HepG2 (cell line): Measurements from ENCODE around the gene SIGLECL1. TPM values are rescaled to one million over a fixed set of nuclear protein-coding genes. Genes with fewer than 3 reads are reported as not detected.

Source experiments
- HNRNPL ChIP-seq: fragments of 200-400 bp; formaldehyde crosslinking; IDR thresholded peaks from 2 replicates; pipeline ENCODE4 v1.6.1; 2017; ENCODE audit warnings: mild to moderate bottlenecking, low read depth, low read length
- HOXD1 ChIP-seq: sonication (generic); formaldehyde crosslinking; IDR thresholded peaks from 2 replicates; pipeline ENCODE4 v1.5.0; 2020; ENCODE audit warnings: missing genetic modification reagents
- NCOA2 ChIP-seq: sonication (generic); formaldehyde crosslinking; IDR thresholded peaks from 2 replicates; pipeline ENCODE4 v1.8.0; 2022; ENCODE audit warnings: inconsistent platforms
- SETDB1 ChIP-seq: sonication (generic); formaldehyde crosslinking; IDR thresholded peaks from 2 replicates; pipeline ENCODE4 v1.5.1; 2020; ENCODE audit warnings: missing genetic modification reagents, mild to moderate bottlenecking, borderline replicate concordance
- SP1 ChIP-seq, 2 experiments: fragments of 450-650 bp in 1 of 2; sonication (generic) in 1 of 2; formaldehyde crosslinking in 1 of 2; IDR thresholded peaks; 2 replicates each; pipeline versions ENCODE4 v1.4.0 to v1.6.1; 2016 to 2020; ENCODE audit warnings: missing genetic modification reagents in 1 of 2
- U2AF1 ChIP-seq: fragments of 200-400 bp; formaldehyde crosslinking; optimal IDR thresholded peaks from 2 replicates; pipeline ENCODE3; 2017; ENCODE audit warnings: mild to moderate bottlenecking, low read depth, low read length
- ZMAT5 ChIP-seq: sonication (generic); formaldehyde crosslinking; IDR thresholded peaks from 2 replicates; pipeline ENCODE4 v1.5.0; 2020; ENCODE audit warnings: mild to moderate bottlenecking, low read depth, missing genetic modification reagents, borderline replicate concordance
- ZNF350 ChIP-seq: sonication (generic); formaldehyde crosslinking; IDR thresholded peaks from 2 replicates; pipeline ENCODE4 v1.4.0; 2020; ENCODE audit warnings: mild to moderate bottlenecking, low read depth, missing genetic modification reagents, borderline replicate concordance
- ZNF44 ChIP-seq: sonication (generic); formaldehyde crosslinking; IDR thresholded peaks from 2 replicates; pipeline ENCODE4 v1.5.1; 2020; ENCODE audit warnings: mild to moderate bottlenecking, missing genetic modification reagents
- ZNF737 ChIP-seq: sonication (generic); formaldehyde crosslinking; IDR thresholded peaks from 2 replicates; pipeline ENCODE4 v1.5.0; 2020; ENCODE audit warnings: missing genetic modification reagents, mild to moderate bottlenecking, borderline replicate concordance
- ZSCAN21 ChIP-seq: sonication (generic); formaldehyde crosslinking; IDR thresholded peaks from 2 replicates; pipeline ENCODE4 v1.8.0; 2022; ENCODE audit warnings: mild to moderate bottlenecking, missing genetic modification reagents, moderate library complexity, borderline replicate concordance
- polyA plus RNA-seq, 8 experiments: library from polyadenylated mRNA; depleted of rRNA in 3 of 8; stranded (reverse) in 7 of 8; unstranded in 1 of 8; fragments of >200 nt; fragmentation: Illumina TruSeq in 4 of 8; extraction: Trizol in 4 of 8; gene quantifications; 2 replicates each; pipeline versions ENCODE4 v1.2.1 to v1.2.3, GENCODE V29; 2011 to 2016; ENCODE audit warnings: low read depth in 4 of 8, missing spikeins in 1 of 8, mixed read lengths in 1 of 8; ENCODE audit not compliant: insufficient read depth in 1 of 8
- total RNA-seq, 5 experiments: library from RNA; depleted of rRNA; stranded (reverse); fragments of >200 nt; fragmentation: Illumina TruSeq; extraction: Trizol; gene quantifications; 2 replicates each; pipeline ENCODE4 v1.2.3, GENCODE V29; 2016; ENCODE audit warnings: low read depth in 1 of 5
- TF ChIP-seq, protein P1 (sequence below): sonication (generic); formaldehyde crosslinking; IDR thresholded peaks from 2 replicates; pipeline ENCODE4 v1.8.0; 2022; ENCODE audit warnings: mild to moderate bottlenecking, missing genetic modification reagents
- TF ChIP-seq, protein P2 (sequence below): sonication (generic); formaldehyde crosslinking; conservative IDR thresholded peaks from 2 replicates; pipeline ENCODE4 v1.4.0; 2020; ENCODE audit warnings: missing genetic modification reagents
- TF ChIP-seq, protein P3 (sequence below): IDR thresholded peaks from 2 replicates; pipeline ENCODE4 v1.6.1; 2016; ENCODE audit warnings: mild to moderate bottlenecking, missing biosample characterization, missing genetic modification reagents

SIGLECL1 gene
- total and polyA plus RNA-seq, 2 of the 13 experiments (the other 11 are each of a cell fraction or from before 2014, with no cell fraction given), result not detected

GRCh38 chr19:51301266-51301665, 50.4 kb downstream of the SIGLECL1 start (continued):
- TF ChIP-seq ZNF737 (no peak), ZSCAN21 (CRISPR knock-in tag) (no peak), ZNF350 (no peak), HNRNPL (no peak), ZMAT5 (no peak), SP1 (IDR thresholded peaks at IDR 0.05) (no peak), SP1 (CRISPR knock-in tag; IDR thresholded peaks at IDR 0.05) (no peak), HOXD1 (CRISPR knock-in tag) (no peak), SETDB1 (CRISPR knock-in tag) (no peak), NCOA2 (no peak), U2AF1 (no peak), ZNF44 (CRISPR knock-in tag) (no peak)
- TF ChIP-seq, protein P1, sequence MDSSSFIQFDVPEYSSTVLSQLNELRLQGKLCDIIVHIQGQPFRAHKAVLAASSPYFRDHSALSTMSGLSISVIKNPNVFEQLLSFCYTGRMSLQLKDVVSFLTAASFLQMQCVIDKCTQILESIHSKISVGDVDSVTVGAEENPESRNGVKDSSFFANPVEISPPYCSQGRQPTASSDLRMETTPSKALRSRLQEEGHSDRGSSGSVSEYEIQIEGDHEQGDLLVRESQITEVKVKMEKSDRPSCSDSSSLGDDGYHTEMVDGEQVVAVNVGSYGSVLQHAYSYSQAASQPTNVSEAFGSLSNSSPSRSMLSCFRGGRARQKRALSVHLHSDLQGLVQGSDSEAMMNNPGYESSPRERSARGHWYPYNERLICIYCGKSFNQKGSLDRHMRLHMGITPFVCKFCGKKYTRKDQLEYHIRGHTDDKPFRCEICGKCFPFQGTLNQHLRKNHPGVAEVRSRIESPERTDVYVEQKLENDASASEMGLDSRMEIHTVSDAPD (CRISPR knock-in tag), result no peak
- TF ChIP-seq, protein P2, sequence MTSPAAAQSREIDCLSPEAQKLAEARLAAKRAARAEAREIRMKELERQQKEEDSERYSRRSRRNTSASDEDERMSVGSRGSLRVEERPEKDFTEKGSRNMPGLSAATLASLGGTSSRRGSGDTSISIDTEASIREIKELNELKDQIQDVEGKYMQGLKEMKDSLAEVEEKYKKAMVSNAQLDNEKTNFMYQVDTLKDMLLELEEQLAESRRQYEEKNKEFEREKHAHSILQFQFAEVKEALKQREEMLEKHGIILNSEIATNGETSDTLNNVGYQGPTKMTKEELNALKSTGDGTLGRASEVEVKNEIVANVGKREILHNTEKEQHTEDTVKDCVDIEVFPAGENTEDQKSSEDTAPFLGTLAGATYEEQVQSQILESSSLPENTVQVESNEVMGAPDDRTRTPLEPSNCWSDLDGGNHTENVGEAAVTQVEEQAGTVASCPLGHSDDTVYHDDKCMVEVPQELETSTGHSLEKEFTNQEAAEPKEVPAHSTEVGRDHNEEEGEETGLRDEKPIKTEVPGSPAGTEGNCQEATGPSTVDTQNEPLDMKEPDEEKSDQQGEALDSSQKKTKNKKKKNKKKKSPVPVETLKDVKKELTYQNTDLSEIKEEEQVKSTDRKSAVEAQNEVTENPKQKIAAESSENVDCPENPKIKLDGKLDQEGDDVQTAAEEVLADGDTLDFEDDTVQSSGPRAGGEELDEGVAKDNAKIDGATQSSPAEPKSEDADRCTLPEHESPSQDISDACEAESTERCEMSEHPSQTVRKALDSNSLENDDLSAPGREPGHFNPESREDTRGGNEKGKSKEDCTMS (CRISPR knock-in tag), result no peak
- TF ChIP-seq, protein P3, sequence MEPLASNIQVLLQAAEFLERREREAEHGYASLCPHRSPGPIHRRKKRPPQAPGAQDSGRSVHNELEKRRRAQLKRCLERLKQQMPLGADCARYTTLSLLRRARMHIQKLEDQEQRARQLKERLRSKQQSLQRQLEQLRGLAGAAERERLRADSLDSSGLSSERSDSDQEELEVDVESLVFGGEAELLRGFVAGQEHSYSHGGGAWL (CRISPR knock-in tag), result no peak
